GM19463 (cell line): ENCODE measurements around the gene AIMP1.
A peak's percentile ranks its signal among the peaks of the same experiment; 100 is the strongest.
"Not testable (repeated sequence)": the region's sequence is repeated elsewhere in the genome, so short reads cannot be mapped to it uniquely, and the experiment has no call there.

Source experiments
- ATAC-seq: cut with Tn5 transposase; IDR thresholded peaks from one replicate; pipeline ENCODE4 v1.9.1; 2021; ENCODE audit warnings: mild to moderate bottlenecking, moderate library complexity; ENCODE audit not compliant: unreplicated experiment

AIMP1 gene

GRCh38 chr4:106312377-106312776 is 4.0 kb upstream of the AIMP1 start:
- no peak for ATAC-seq

- no peak for ATAC-seq
Measured at GRCh38 chr4:106312997-106313522, 3.3 kb upstream of the AIMP1 start.

- no peak for ATAC-seq
Measured at GRCh38 chr4:106314960-106315359, 1.4 kb upstream of the AIMP1 start.

GRCh38 chr4:106315476-106315967 is 828 bp upstream of the AIMP1 start:
- ATAC-seq, result peak; percentile 16

GRCh38 chr4:106316773-106317409 is 541 bp downstream of the AIMP1 start:
- no peak for ATAC-seq

- ATAC-seq, result no peak
Measured at GRCh38 chr4:106317815-106318214, 1.5 kb downstream of the AIMP1 start.

GRCh38 chr4:106318511-106318910 is 2.2 kb downstream of the AIMP1 start:
- no peak for ATAC-seq

- no peak for ATAC-seq
Measured at GRCh38 chr4:106320235-106320634, 3.9 kb downstream of the AIMP1 start.

GRCh38 chr4:106321168-106321567 is 4.8 kb downstream of the AIMP1 start:
- ATAC-seq, result not testable (repeated sequence)

GRCh38 chr4:106321814-106322213 is 5.5 kb downstream of the AIMP1 start:
- not testable (repeated sequence) for ATAC-seq

- no peak for ATAC-seq
Measured at GRCh38 chr4:106323119-106323518, 6.8 kb downstream of the AIMP1 start.

GRCh38 chr4:106325800-106326199 is 9.4 kb downstream of the AIMP1 start:
- no peak for ATAC-seq

- peak; percentile 88 for ATAC-seq
Measured at GRCh38 chr4:106329041-106329618, 12.8 kb downstream of the AIMP1 start.

GRCh38 chr4:106333186-106333585 is 16.8 kb downstream of the AIMP1 start:
- ATAC-seq, result no peak

- ATAC-seq, result no peak
Measured at GRCh38 chr4:106334741-106335470, 18.6 kb downstream of the AIMP1 start.

- ATAC-seq, result no peak
Measured at GRCh38 chr4:106336618-106337017, 20.3 kb downstream of the AIMP1 start.

- ATAC-seq, result no peak
Measured at GRCh38 chr4:106337916-106338315, 21.6 kb downstream of the AIMP1 start.

GRCh38 chr4:106338671-106339070 is 22.3 kb downstream of the AIMP1 start:
- no peak for ATAC-seq

- no peak for ATAC-seq
Measured at GRCh38 chr4:106339431-106339830, 23.1 kb downstream of the AIMP1 start.

- ATAC-seq, result no peak
Measured at GRCh38 chr4:106340774-106341173, 24.4 kb downstream of the AIMP1 start.

GRCh38 chr4:106343865-106344646 is 27.7 kb downstream of the AIMP1 start:
- no peak for ATAC-seq
